ENCODE measurements around the gene TCTN2. TPM values are rescaled to one million over a fixed set of nuclear protein-coding genes. Genes with fewer than 3 reads are reported as not detected.

TCTN2 gene
- total RNA-seq, 1 donor from 2014 or later, result 12.8 TPM

- no peaks in the 10 kb centered on the region for H3K27me3 Mint-ChIP-seq (ENCODE audit: unreplicated experiment)
- H3K27ac Mint-ChIP-seq (ENCODE audit: unreplicated experiment), result no peak overlapping the region
- no peaks in the 10 kb centered on the region for H3K9me3 Mint-ChIP-seq (ENCODE audit: unreplicated experiment)
- peaks cover 12% of the 10 kb centered on the region for H3K4me1 Mint-ChIP-seq (ENCODE audit: unreplicated experiment)
- H3K4me3 Mint-ChIP-seq (ENCODE audit: unreplicated experiment), result no peak overlapping the region
- no peak for TF ChIP-seq CTCF (IDR thresholded peaks at IDR 0.05)
- H3K36me3 Mint-ChIP-seq (ENCODE audit: unreplicated experiment), result peaks cover 28% of the 10 kb centered on the region
- DNase-seq (ENCODE audit: extremely low spot score, unreplicated experiment), result no peak
Measured at GRCh38 chr12:123655420-123655819, 15.5 kb upstream of the TCTN2 start.

GRCh38 chr12:123656392-123656791, 14.5 kb upstream of the TCTN2 start:
- H3K27ac Mint-ChIP-seq (ENCODE audit: unreplicated experiment), result no peak overlapping the region
- H3K4me1 Mint-ChIP-seq (ENCODE audit: unreplicated experiment), result peaks cover 15% of the 10 kb centered on the region
- H3K9me3 Mint-ChIP-seq (ENCODE audit: unreplicated experiment), result no peaks in the 10 kb centered on the region
- no peak for TF ChIP-seq CTCF (IDR thresholded peaks at IDR 0.05)
- H3K36me3 Mint-ChIP-seq (ENCODE audit: unreplicated experiment), result peaks cover 26% of the 10 kb centered on the region
- DNase-seq (ENCODE audit: extremely low spot score, unreplicated experiment), result no peak
- no peaks in the 10 kb centered on the region for H3K27me3 Mint-ChIP-seq (ENCODE audit: unreplicated experiment)
- H3K4me3 Mint-ChIP-seq (ENCODE audit: unreplicated experiment), result no peak overlapping the region

GRCh38 chr12:123657211-123657610, 13.7 kb upstream of the TCTN2 start:
- H3K9me3 Mint-ChIP-seq (ENCODE audit: unreplicated experiment), result no peaks in the 10 kb centered on the region
- no peak overlapping the region for H3K4me3 Mint-ChIP-seq (ENCODE audit: unreplicated experiment)
- H3K27ac Mint-ChIP-seq (ENCODE audit: unreplicated experiment), result no peak overlapping the region
- peaks cover 21% of the 10 kb centered on the region for H3K36me3 Mint-ChIP-seq (ENCODE audit: unreplicated experiment)
- DNase-seq (ENCODE audit: extremely low spot score, unreplicated experiment), result no peak
- no peaks in the 10 kb centered on the region for H3K27me3 Mint-ChIP-seq (ENCODE audit: unreplicated experiment)
- H3K4me1 Mint-ChIP-seq (ENCODE audit: unreplicated experiment), result peaks cover 15% of the 10 kb centered on the region
- TF ChIP-seq CTCF (IDR thresholded peaks at IDR 0.05), result no peak

GRCh38 chr12:123659996-123660727, 10.8 kb upstream of the TCTN2 start:
- peaks cover 15% of the 10 kb centered on the region for H3K4me1 Mint-ChIP-seq (ENCODE audit: unreplicated experiment)
- no peak for TF ChIP-seq CTCF (IDR thresholded peaks at IDR 0.05)
- H3K27me3 Mint-ChIP-seq (ENCODE audit: unreplicated experiment), result no peaks in the 10 kb centered on the region
- peaks cover 33% of the 10 kb centered on the region for H3K36me3 Mint-ChIP-seq (ENCODE audit: unreplicated experiment)
- no peaks in the 10 kb centered on the region for H3K9me3 Mint-ChIP-seq (ENCODE audit: unreplicated experiment)
- H3K27ac Mint-ChIP-seq (ENCODE audit: unreplicated experiment), result peak overlapping the region; percentile 91
- peak overlapping the region; percentile 45 for H3K4me3 Mint-ChIP-seq (ENCODE audit: unreplicated experiment)
- DNase-seq (ENCODE audit: extremely low spot score, unreplicated experiment), result no peak

GRCh38 chr12:123667771-123668170, 3.1 kb upstream of the TCTN2 start:
- Mint-ChIP-seq H3K36me3 (ENCODE audit: unreplicated experiment) (peaks cover 12% of the 10 kb centered on the region), H3K27me3 (ENCODE audit: unreplicated experiment) (no peaks in the 10 kb centered on the region), H3K4me1 (ENCODE audit: unreplicated experiment) (peaks cover 15% of the 10 kb centered on the region), H3K9me3 (ENCODE audit: unreplicated experiment) (no peaks in the 10 kb centered on the region), H3K4me3 (ENCODE audit: unreplicated experiment) (no peak overlapping the region), H3K27ac (ENCODE audit: unreplicated experiment) (no peak overlapping the region)
- no peak for TF ChIP-seq CTCF (IDR thresholded peaks at IDR 0.05)
- no peak for DNase-seq (ENCODE audit: extremely low spot score, unreplicated experiment)
